ENCODE data around the gene PRKAG2.

The PRKAG2 gene

DNA sequence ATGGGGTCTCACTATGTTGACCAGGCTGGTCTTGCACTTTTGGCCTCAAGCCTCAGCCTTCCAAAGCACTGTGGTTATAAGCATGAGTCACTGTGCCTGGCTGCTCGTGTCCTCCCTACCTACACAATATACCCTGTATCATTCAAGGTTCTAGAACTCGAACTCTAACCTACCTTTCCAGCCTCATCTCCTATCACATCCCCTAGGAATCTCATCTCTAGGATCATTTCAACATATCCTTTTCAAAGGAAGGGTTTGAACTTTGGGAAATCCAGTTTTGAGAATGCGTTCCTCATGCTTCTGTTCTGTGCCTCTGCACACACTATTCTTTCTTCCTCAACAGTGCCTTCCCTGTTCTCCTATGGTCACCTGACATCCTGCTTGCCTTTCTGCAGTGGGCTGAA lies 269.4 kb downstream of the PRKAG2 start:
- no peak overlapping the region for H3K27ac ChIP-seq
- TF ChIP-seq, protein P1, sequence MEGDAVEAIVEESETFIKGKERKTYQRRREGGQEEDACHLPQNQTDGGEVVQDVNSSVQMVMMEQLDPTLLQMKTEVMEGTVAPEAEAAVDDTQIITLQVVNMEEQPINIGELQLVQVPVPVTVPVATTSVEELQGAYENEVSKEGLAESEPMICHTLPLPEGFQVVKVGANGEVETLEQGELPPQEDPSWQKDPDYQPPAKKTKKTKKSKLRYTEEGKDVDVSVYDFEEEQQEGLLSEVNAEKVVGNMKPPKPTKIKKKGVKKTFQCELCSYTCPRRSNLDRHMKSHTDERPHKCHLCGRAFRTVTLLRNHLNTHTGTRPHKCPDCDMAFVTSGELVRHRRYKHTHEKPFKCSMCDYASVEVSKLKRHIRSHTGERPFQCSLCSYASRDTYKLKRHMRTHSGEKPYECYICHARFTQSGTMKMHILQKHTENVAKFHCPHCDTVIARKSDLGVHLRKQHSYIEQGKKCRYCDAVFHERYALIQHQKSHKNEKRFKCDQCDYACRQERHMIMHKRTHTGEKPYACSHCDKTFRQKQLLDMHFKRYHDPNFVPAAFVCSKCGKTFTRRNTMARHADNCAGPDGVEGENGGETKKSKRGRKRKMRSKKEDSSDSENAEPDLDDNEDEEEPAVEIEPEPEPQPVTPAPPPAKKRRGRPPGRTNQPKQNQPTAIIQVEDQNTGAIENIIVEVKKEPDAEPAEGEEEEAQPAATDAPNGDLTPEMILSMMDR (IDR thresholded peaks at IDR 0.05) = no peak
- TF ChIP-seq ZFX (IDR thresholded peaks at IDR 0.05; ENCODE audit: borderline replicate concordance) = no peak

DNA sequence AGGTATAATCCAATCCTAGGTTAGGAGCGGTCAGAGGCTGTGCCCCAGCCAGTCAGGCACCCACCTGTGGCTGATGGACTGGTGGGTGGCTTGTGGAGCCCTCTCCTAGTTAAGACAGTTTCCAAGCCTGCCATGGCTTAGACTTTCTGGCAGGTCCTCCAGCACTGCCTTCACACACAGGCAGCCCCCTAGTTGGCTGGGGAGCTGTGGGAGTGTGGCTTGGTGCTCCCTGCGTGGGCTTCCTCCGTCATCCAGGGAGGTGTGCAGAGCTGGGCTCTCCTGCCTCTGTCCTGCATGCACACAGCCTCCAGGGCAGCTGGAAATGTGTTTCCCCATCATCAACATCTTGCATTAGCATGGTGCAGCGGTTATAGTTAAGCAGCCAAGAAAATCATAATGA lies 273.0 kb downstream of the PRKAG2 start:
- no peak for TF ChIP-seq ZFX (IDR thresholded peaks at IDR 0.05; ENCODE audit: borderline replicate concordance)
- TF ChIP-seq, protein P1 (IDR thresholded peaks at IDR 0.05) = no peak
- H3K27ac ChIP-seq = no peak overlapping the region

DNA sequence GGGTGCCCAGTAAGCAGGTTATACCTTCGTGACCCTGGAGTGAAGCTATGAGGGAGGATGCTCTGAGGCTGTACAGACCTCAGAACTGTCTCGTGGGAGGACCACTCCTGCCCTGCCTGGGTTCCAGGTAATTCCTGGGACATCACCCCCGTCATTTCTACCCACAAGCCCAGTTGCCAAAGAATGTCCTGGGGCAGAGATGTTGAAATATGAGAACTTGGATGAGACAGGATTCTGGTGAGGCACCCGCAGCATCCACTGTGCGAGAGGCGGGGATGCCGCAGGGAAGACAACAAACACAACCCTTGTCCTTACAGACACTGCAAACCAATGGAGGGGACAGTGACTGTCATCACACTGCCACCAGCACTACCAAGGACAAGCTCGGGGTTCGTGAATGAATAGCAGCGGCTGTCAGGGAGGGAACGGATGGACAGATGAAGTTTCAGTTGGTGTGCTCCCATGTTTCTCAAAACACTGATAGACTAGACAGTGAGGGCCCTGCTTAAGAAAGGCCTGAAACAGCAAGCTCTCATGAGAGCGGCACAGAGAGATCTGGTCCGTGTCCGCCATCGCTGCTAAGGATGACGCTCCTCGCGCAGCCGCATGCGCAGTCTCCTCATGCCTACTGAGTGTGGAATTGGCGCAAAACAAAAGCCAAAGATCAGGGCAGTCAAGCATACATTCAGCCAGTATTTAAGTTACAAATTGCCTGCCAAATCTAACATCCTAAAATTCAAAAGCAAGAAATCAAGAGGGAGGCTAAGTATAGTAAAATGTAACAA lies 275.2 kb downstream of the PRKAG2 start:
- TF ChIP-seq, protein P1 (IDR thresholded peaks at IDR 0.05) = no peak
- no peak for TF ChIP-seq ZFX (IDR thresholded peaks at IDR 0.05; ENCODE audit: borderline replicate concordance)
- no peak overlapping the region for H3K27ac ChIP-seq

DNA sequence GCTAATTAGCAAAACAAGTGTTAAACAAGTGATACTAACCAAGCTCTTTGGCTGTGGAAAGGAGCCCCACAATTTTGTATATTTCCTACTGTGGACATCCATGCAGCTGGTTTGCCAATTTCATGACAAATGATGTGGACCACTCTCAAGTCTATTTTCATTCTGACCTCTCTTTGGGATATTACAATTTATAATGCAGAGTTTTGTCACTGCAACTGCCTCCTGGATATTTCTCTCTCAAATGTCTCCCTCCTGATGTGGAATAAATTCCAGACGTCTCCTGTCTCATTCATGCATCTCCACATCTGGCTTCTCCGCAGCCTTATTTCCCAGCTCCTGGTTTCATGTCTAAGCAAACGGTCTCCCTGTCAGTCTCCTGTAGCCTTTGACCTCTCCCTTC lies 276.6 kb downstream of the PRKAG2 start:
- no peak overlapping the region for H3K27ac ChIP-seq
- TF ChIP-seq, protein P1 (IDR thresholded peaks at IDR 0.05) = no peak
- TF ChIP-seq ZFX (IDR thresholded peaks at IDR 0.05; ENCODE audit: borderline replicate concordance) = no peak

DNA sequence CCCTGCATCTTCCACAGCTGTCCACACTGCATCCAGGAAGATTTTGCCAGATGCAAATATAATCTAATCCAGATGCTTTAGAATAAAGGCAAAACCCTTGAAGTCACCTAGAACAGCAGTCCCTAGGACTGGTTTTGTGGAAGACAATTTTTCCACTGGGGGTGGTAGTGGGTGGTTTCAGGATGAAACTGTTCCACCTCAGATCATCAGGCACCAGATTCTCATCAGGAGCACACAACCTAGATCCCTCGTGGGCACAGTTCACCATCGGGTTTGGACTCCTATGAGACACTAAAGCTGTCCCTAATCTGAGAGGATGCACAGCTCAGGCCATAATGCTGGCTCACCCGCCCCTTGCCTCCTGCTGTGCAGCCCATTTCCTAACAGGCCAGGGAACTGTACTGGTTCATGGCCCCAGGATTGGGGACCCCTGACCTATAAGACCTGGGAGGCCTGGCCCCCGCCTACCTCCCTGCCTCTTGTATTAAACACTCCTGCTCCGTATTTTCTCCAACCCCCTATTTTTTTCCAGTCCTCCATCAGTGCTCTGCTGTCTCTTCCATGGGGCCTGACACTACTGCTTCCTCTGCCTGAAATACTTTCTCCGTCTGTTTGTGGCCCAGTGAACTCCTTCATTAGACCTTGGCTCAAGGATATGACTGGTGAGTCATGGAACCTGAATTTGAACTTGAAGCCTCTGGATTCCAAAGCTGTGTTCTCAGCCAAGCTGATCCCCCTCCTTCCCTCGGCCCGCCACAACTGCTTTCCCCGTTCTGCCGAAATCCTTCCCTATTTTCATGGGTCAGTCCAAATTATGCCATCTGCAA lies 277.3 kb downstream of the PRKAG2 start:
- H3K27ac ChIP-seq = no peak overlapping the region

DNA sequence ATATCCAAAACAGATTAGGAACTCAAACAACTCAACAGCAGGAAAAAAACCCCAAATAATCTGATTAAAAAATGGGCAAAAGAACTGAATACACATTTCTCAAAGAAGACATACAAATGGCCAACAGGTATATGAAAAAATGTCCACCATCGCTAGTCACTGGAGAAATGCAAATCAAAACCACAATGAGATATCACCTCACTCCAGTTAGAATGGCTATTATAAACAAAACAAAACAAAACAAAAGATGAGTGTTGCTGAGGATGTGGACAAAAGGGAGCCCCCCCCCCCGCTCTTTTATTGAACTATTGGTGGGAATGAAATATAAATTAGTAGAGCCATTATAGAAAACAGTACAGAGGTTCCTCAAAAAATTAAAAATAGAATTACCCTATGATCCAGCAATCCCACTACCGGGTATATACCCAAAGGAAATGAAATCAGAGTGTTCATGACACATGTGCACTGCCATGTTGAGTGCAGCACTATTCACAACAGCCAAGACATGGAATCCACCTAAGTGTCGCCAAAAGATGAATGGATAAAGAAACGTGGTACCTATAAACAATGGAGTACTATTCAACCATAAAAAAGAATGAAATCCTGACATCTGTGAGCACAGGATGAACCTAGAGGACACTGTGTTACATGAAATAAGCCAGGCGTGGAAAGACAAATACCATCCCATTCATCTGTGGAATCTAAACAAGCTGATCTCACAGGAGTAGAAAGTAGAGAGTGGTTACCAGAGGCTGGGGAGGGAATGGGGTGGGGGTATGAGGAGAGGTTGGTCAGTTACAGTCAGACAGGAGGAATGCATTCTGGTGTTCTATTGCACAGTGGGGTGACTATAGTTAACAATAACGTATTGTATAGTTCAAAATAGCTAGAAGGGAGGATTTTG lies 279.1 kb downstream of the PRKAG2 start:
- H3K27ac ChIP-seq = no peak overlapping the region
- no peak for TF ChIP-seq ZFX (IDR thresholded peaks at IDR 0.05; ENCODE audit: borderline replicate concordance)
- TF ChIP-seq, protein P1 (IDR thresholded peaks at IDR 0.05) = no peak

More for the DNA sequence above, 277.3 kb downstream of the PRKAG2 start:
- TF ChIP-seq, protein P1 (IDR thresholded peaks at IDR 0.05) = no peak
- TF ChIP-seq ZFX (IDR thresholded peaks at IDR 0.05; ENCODE audit: borderline replicate concordance) = no peak
